GM19240 (cell line): Measurements from ENCODE around the gene MED20.
"Not testable (repeated sequence)": the region's sequence is repeated elsewhere in the genome, so short reads cannot be mapped to it uniquely, and the experiment has no call there.

Source experiments
- DNase-seq: peaks from one replicate; pipeline ENCODE4 v3.0.0; 2011; ENCODE audit warnings: low spot score; ENCODE audit not compliant: insufficient read length

Gene MED20

GRCh38 chr6:41920921-41921711 is at the start of gene MED20, which contains the start of gene BYSL:
Gene MED20, minus strand, starts transcription at chr6:41921139. Its CDS starts 121 bp downstream, at chr6:41921018.
Gene BYSL, plus strand, starts transcription at chr6:41921499. Its CDS starts 64 bp downstream, at chr6:41921563.
- DNase-seq: peak; percentile 90

GRCh38 chr6:41970436-41970846 is 49.5 kb upstream of the MED20 start:
- no peak for DNase-seq

DNA sequence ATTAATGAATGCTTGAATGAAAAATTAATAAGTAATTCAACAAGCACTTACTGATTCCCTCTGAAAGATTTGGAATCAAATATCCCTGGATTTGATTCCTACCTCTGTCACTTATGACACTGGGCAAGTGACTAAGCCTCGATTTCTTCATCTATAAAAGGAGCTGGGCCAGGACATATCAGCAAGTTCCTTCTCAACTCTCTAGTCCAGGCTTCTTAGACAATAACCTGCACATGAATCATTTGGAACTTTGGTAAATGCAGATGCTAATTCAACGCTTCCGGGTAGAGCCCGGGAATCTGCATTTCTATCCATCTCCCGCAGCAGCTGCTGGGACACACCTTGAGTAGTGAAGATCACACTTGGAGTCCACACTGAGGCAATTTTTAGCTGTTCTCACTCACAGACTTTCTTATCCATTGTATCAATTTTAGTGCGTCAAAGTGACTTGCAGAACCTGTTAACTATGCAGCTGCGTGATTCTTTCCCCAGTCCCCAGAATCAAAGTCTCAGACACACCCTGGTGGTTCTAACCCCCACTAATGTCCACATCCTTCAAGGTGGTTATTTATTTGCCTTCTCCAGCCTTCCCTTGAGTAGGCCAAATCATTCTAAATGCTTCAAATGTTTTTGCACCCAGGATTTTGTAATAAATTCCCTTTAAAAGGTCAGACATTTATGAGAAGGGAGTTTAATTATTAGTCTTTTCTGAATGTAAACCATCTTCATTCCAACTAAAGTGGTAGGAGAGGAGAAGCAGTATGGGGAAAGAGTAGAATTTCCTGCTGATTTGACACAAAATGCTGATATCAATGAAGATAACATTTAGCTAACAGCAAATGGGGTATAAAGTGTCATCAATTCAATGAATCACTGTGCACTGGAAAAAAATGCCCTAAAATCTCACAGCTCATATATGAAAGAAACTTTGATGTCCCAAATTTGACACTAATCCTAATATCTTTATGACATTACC is 46.7 kb upstream of the MED20 start:
- DNase-seq: no peak

- DNase-seq: no peak
These were observed 46.0 kb upstream of the MED20 start for GRCh38 chr6:41966961-41967311.

- DNase-seq: no peak
These were observed 45.4 kb upstream of the MED20 start for GRCh38 chr6:41966214-41966920.

- DNase-seq: no peak
These were observed 44.7 kb upstream of the MED20 start for GRCh38 chr6:41965429-41966213.

- no peak for DNase-seq
These were observed 43.4 kb upstream of the MED20 start for GRCh38 chr6:41964201-41964887.

- no peak for DNase-seq
These were observed 42.4 kb upstream of the MED20 start for GRCh38 chr6:41963371-41963770.

DNA sequence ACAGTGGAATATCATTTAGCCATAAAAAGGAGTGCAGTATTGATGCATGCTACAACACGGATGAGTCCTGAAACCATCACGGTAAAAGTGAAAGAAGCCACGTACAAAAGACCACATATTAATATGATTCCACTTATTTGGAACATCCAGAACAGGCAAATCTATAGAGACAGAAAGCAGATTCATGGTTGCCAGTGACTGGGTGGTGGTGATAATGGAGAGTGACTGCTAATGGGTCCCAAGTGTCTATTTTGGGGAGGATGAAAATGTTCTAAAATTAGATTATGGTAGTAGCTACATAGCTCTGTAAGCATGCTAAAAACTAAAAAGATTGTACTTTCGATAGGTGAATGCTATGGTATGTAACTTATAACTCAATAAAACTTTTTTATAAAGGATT is 39.1 kb upstream of the MED20 start:
- no peak for DNase-seq

- no peak for DNase-seq
These were observed 37.3 kb upstream of the MED20 start for GRCh38 chr6:41958022-41958856.

DNA sequence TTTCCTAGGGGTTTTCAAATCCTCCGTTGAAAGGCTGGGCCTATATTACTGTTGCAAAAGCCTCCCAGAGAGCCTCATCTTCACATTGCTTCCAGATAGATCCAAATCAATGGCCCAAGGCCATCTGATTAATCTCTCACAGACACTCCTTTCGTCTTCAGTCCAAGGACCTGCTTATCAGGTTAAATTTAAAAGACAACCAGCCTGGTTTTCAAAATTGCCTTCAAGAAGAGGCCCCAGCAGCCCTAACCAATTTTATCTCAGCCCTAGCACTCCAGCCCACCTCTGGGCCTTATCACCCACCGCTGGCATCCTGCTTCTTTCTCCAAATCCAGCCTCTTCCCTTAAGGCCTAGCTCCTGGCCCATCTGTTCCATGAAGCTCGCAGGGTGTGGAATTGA is 36.2 kb upstream of the MED20 start:
- no peak for DNase-seq

- DNase-seq: no peak
These were observed 34.5 kb upstream of the MED20 start for GRCh38 chr6:41955412-41955811.

- DNase-seq: no peak
These were observed 33.7 kb upstream of the MED20 start for GRCh38 chr6:41954668-41955067.

- no peak for DNase-seq
These were observed 26.8 kb upstream of the MED20 start for GRCh38 chr6:41947581-41948220.

- DNase-seq: no peak
These were observed 22.5 kb upstream of the MED20 start for GRCh38 chr6:41943456-41943855.

- not testable (repeated sequence) for DNase-seq
These were observed 21.9 kb upstream of the MED20 start for GRCh38 chr6:41942882-41943281.

DNA sequence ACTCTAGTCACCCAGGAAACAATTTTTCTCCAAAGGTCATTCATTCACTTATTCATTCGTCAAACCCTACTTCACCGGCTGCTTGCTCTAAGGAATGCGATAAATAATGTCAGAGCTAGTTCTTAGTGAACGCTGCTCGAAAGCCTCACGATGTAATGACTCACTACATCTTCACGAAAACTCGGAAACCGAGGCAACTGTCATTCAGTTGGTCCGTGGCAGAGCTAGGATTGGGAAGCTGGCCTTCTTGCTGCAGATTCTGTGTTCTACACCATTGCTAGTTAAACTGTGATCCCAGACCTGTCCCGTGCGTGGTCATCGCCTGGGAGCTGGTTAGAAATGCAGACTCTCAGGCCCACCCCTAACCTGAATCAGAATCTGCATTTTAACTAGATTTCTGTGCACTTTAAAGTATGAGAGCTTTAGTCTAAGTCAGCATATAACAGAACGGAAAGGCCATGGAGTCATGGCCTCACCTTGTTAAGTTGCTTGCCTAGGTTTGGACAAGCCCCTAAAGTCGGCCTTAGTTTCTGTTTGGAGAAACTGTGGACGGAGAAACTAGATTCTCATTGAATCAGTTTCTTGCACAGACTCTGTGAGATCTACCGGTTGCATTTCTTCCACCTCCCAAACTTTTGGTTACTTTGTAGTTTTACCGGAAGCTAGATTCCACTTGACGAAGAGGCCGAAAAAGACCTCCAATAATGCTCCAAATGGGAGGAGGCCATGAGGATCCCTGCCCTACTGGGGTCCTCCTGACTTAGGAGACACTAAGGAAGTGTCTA is 21.3 kb upstream of the MED20 start:
- DNase-seq: no peak
